NCI-H748 (cell line): ENCODE data around the gene MARK2.
A peak's percentile ranks its signal among the peaks of the same experiment; 100 is the strongest.

Source experiments
- DNase-seq: peaks from one replicate; lab custom pipeline; 2025; ENCODE audit not compliant: unreplicated experiment; lab: John Stamatoyannopoulos, UW

Gene MARK2

GRCh38 chr11:63829823-63830489, 9.0 kb upstream of the MARK2 start:
- peak; percentile 25 for DNase-seq

- no peak for DNase-seq
Observed at GRCh38 chr11:63831326-63831725, 7.6 kb upstream of the MARK2 start.

- DNase-seq: no peak
Observed at GRCh38 chr11:63832336-63832735, 6.6 kb upstream of the MARK2 start.

GRCh38 chr11:63833048-63833447, 5.9 kb upstream of the MARK2 start:
- no peak for DNase-seq

DNA sequence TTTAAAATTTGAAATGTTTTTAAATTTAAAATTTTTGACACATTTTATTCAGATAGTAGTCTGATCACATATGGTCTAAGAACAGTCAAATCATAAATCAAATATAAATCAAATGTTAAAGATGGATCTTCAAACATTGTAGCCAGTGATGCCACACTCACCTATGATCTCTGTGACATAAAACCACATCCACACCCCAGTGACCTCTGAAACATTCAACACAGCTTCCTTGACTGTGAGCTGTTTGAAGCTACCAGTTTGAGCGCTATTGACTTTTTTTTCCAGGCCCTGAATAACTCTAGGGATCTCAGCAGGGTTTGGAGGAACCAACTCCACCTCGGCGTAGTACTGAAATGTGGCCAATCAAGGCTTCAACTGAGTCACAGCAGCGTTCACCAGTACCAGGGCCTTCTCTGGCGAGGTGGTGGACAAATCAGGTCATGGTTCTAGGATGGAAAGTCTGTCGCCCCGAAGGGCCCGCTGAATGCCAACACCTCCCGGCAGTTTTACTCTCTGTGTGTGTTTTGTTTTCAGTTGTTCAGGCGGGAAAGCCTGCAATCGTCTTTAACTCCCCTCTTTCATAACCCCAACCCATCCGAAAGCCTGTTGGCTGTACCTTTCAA, 4.3 kb upstream of the MARK2 start:
- no peak for DNase-seq

GRCh38 chr11:63835158-63835545, 3.8 kb upstream of the MARK2 start:
- no peak for DNase-seq

- DNase-seq: peak; percentile 85
Observed at GRCh38 chr11:63837027-63837688, 1.8 kb upstream of the MARK2 start.

DNA sequence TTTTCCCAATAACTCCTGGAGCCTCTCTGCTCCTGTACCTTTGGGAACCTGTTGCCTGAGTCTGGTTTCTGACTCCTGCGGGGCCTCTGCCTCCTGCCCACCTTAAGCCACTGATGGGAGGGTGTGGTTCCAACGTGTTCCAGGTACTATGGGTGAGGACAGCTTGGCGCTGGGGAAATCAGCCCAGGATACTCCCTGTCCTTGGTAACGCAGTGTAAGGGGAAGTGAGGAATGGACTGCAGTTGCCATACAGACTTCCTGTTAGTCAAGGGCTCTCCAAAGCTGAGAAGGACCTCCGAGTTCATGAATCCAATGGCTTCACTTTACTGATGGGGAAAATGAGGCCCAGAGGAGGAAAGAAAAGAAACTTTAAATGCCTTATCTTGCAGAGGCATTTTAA, 1.2 kb upstream of the MARK2 start:
- DNase-seq: peak; percentile 20

DNA sequence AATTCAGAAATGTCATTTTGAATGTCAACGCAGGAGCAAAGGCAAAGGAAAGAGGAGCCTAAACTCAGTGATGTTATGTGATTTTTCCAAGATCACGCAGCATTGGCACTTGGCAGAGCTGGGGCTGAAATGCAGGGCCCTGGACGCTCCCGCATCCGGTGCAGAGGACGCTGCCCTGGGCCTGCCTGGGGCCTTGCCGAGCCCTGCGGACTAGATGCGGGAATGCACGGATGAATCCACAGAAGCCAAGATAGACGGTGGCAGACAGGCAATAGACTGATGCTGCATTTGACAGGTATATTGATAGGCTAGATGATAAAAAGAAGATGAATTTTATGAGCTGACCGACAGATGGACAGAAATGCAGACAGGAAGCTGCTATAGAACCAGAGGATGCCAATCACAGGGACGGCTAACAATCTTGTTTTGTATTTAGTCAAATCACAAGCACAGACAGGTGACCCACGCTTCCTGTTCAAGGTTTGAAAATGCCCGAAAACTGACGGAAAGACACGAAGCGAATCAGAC, 696 bp upstream of the MARK2 start:
- DNase-seq: no peak

- DNase-seq: peak; percentile 34
Observed at GRCh38 chr11:63839508-63840355, 822 bp downstream of the MARK2 start.

DNA sequence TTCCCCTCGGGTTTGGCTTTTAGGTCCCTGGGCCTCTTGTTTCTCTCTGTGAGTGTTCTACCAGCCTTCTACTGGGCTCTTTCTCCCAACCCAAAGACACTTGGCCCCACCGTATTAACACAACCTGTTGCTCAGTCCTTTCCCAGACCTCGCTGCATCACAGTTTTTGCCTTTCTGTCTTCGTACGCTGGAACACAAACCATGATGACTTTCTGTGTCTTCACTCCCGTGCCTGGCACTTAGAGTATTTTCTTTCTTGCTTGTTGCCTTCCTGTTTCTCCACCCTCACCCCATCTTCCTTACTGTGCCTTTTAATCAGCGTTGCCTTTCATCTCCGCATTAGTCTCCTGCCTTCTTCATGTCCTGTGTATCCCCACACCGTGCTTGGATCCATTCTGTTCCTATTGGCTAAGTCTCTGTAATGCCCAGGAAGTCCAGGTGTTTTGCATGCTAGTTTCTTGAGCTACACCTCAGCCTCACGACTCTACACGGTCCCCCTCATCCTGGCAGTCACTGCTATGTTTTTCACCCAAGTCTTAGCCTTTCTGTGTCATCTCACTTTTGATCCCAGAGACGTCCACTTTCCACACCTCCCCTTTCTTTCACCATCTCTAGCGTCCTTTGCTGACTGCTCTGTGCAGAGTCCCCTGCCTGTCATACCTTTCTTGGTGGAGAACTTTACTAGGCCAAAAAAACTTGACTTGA, 1.6 kb downstream of the MARK2 start:
- no peak for DNase-seq

GRCh38 chr11:63841554-63841953, 2.6 kb downstream of the MARK2 start:
- DNase-seq: no peak

- DNase-seq: no peak
Observed at GRCh38 chr11:63843041-63843440, 4.1 kb downstream of the MARK2 start.

GRCh38 chr11:63844836-63845235, 5.9 kb downstream of the MARK2 start:
- no peak for DNase-seq

DNA sequence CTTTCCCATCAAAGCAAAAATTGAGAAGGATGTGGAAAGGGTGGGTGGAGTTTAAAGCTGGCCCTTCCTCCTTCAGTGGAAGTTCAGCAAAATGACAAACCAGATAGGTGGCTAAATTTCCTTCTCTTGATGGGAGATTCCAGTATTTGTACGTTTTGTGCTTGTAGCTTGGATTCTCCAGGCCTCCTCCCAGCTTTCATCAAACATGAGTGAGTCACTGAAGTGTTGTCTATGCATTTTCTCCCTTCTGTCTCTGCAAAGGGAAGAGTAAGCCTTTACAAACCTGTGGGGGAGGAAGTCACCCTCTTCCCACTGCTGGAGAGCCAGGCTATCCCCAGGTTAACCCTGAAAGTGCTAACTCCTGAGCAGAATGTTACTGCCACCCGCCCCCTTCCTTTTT, 6.4 kb downstream of the MARK2 start:
- DNase-seq: no peak

- DNase-seq: no peak
Observed at GRCh38 chr11:63845911-63846310, 7.0 kb downstream of the MARK2 start.

- DNase-seq: no peak
Observed at GRCh38 chr11:63846897-63847296, 8.0 kb downstream of the MARK2 start.

- peak; percentile 43 for DNase-seq
Observed at GRCh38 chr11:63847363-63847762, 8.5 kb downstream of the MARK2 start.

DNA sequence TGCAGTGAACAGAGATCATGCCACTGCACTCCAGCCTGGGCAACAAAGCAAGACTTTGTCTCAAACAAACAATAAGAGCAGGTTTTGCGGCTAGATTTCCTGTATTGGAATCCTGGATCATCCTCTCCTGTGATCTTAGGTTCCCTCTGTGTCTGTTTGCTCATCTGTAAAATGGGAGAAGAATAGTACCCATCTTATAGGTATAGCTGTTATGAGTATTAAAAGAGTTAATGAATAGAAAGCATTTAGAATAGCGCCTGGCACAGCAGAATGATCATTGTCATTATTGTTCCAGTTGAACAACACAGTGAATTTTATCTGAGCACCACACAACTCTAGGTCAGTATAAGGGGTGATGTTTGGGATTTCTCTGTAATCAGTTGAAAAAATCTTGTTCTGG, 10.8 kb downstream of the MARK2 start:
- no peak for DNase-seq

- no peak for DNase-seq
Observed at GRCh38 chr11:63850920-63851319, 12.0 kb downstream of the MARK2 start.

GRCh38 chr11:63851364-63851763, 12.5 kb downstream of the MARK2 start:
- no peak for DNase-seq
